AG04450 (cell line): Measurements from ENCODE around the gene SRF. TPM values are rescaled to one million over a fixed set of nuclear protein-coding genes. Genes with fewer than 3 reads are reported as not detected.

Source experiments
- CTCF ChIA-PET: fragments of 300-600, 350-600 bp; formaldehyde crosslinking; extraction: SDS; loops from one replicate; lab custom pipeline; 2022; ENCODE audit warnings: antibody characterized with exemption, inconsistent platforms; lab: Charles Lee
- POLR2A ChIA-PET: fragments of 350-600 bp; formaldehyde crosslinking; extraction: SDS; loops from one replicate; lab custom pipeline; 2021; ENCODE audit warnings: antibody characterized with exemption, inconsistent platforms; lab: Yijun Ruan, JAX
- DNase-seq: peaks from one replicate; pipeline ENCODE4 v3.0.0-alpha.2; 2011; ENCODE audit warnings: low read depth, low spot score
- H3K27ac ChIP-seq: one replicate; pipeline ENCODE4 v1.5.1; 2012; ENCODE audit warnings: low read depth, low read length, control low read depth
- H3K27me3 ChIP-seq: one replicate; pipeline ENCODE4 v1.6.0; 2012; ENCODE audit warnings: low read length; ENCODE audit not compliant: control insufficient read depth, insufficient read depth
- H3K4me3 ChIP-seq: 2 replicates; pipeline ENCODE4 v1.5.1; 2011; ENCODE audit warnings: mild to moderate bottlenecking, low read depth, low read length, control low read depth
- H3K9me3 ChIP-seq: 2 replicates; pipeline ENCODE4 v1.5.1; 2012; ENCODE audit warnings: low read length; ENCODE audit not compliant: control insufficient read depth, insufficient read depth
- CTCF ChIP-seq: IDR thresholded peaks from 2 replicates; pipeline ENCODE4 v1.5.1; 2011; ENCODE audit warnings: low read depth, low read length, control low read depth, inconsistent platforms
- polyA plus RNA-seq: library from polyadenylated mRNA; depleted of rRNA; stranded (reverse); fragments of >200 nt; gene quantifications from 2 replicates; pipeline ENCODE4 v1.2.3, GENCODE V29; 2011

SRF gene
- polyA plus RNA-seq, 1 experiment: 36.8 TPM

- TF ChIP-seq CTCF: no peak
- no peaks in the 10 kb centered on the region for H3K27me3 ChIP-seq
- POLR2A ChIA-PET: interaction anchor here (1.5 to 2.6 kb wide), 3 partner anchors 28 to 49 kb away, joined by 4 to 18 read pairs (median 10); partner anchors contain the start of gene PTK7
- H3K4me3 ChIP-seq: no peak overlapping the region
- no peaks in the 10 kb centered on the region for H3K9me3 ChIP-seq
- CTCF ChIA-PET: interaction anchor here (0.6 to 2.8 kb wide), 3 partner anchors 18 to 56 kb away, joined by 3 to 15 read pairs (median 12); no protein-coding TSS in a partner anchor
- DNase-seq: peak; percentile 52
- peak overlapping the region; percentile 70 for H3K27ac ChIP-seq
These were observed 46.0 kb upstream of the SRF start for GRCh38 chr6:43125119-43125518.

DNA sequence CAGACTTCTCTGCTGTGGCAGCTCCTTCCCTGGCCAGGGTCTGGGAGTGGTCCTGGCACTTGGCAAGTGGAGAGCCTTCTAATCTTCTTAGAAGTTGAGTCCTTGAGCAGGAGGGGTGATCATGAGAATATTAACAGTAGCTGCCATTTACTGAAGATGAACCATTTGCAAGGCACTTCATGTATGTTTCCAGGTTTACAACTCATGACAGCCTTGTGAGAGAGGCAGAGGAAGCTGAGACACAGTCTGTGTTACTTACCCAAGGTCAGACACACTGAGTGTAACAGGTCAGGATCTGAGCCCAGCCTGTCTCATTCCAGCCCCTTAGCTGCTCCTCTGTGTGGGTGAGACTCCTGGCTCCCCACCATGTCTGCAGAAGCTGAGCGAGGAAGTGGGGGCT lies 45.5 kb upstream of the SRF start:
- no peak for DNase-seq
- CTCF ChIA-PET: interaction anchor here (0.6 to 2.8 kb wide), 3 partner anchors 18 to 56 kb away, joined by 3 to 15 read pairs (median 12); no protein-coding TSS in a partner anchor
- POLR2A ChIA-PET: interaction anchor here (1.5 to 2.6 kb wide), 3 partner anchors 28 to 49 kb away, joined by 4 to 18 read pairs (median 10); partner anchors contain the start of gene PTK7

DNA sequence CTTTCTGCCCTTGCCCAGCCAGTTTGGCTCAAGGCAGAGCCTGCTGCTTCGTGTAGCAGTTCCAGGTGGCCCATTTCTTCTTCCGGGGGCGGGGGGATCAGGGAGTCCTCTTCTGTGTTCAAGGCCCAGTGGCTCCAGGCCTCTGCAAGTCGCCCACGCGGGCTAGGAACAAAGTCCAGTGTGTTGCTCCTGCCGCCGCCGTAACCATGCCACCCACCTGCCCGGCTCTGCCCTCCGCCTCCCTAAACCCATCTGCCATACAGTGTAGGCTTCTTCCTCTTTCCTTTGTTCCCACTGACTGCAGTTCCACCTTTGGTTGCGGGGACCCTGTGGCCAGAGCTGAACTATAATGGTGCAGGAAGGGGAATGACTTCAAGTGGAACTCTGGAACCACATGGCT lies 43.9 kb upstream of the SRF start:
- Histone ChIP-seq H3K27me3 (no peaks in the 10 kb centered on the region), H3K27ac (peak overlapping the region; percentile 21), H3K9me3 (no peaks in the 10 kb centered on the region), H3K4me3 (no peak overlapping the region)
- ChIA-PET POLR2A (interaction anchor here (2.3 kb wide), 1 partner anchor 50 kb away, joined by 6 read pairs; the partner anchor contains the start of gene PTK7), CTCF (no interaction called here)
- TF ChIP-seq CTCF: no peak
- DNase-seq: no peak

More for the DNA sequence above, 45.5 kb upstream of the SRF start:
- Histone ChIP-seq H3K27ac (peak overlapping the region; percentile 70), H3K27me3 (no peaks in the 10 kb centered on the region), H3K9me3 (no peaks in the 10 kb centered on the region), H3K4me3 (no peak overlapping the region)
- TF ChIP-seq CTCF: no peak

- no peaks in the 10 kb centered on the region for H3K27me3 ChIP-seq
- no peak for TF ChIP-seq CTCF
- H3K27ac ChIP-seq: no peak overlapping the region
- no peak overlapping the region for H3K4me3 ChIP-seq
- POLR2A ChIA-PET: interaction anchor here (2.3 kb wide), 1 partner anchor 51 kb away, joined by 6 read pairs; the partner anchor contains the start of gene PTK7
- CTCF ChIA-PET: no interaction called here
- DNase-seq: no peak
- no peaks in the 10 kb centered on the region for H3K9me3 ChIP-seq
These were observed 43.2 kb upstream of the SRF start for GRCh38 chr6:43127877-43128276.

DNA sequence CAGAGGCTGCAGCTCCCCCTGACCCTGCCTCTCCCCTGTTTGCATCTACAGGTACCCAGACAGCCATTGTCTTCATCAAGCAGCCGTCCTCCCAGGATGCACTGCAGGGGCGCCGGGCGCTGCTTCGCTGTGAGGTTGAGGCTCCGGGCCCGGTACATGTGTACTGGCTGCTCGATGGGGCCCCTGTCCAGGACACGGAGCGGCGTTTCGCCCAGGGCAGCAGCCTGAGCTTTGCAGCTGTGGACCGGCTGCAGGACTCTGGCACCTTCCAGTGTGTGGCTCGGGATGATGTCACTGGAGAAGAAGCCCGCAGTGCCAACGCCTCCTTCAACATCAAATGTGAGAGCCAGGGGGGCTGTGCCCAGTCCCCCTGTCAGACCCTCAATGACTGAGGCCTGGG lies 42.1 kb upstream of the SRF start:
- Histone ChIP-seq H3K27me3 (no peaks in the 10 kb centered on the region), H3K27ac (no peak overlapping the region), H3K4me3 (no peak overlapping the region), H3K9me3 (no peaks in the 10 kb centered on the region)
- CTCF ChIA-PET: interaction anchor here (0.5 to 2.3 kb wide), 6 partner anchors 14 to 244 kb away, joined by 3 to 11 read pairs (median 4); partner anchors contain the start of gene MRPL2
- no peak for TF ChIP-seq CTCF
- no peak for DNase-seq
- POLR2A ChIA-PET: interaction anchor here (0.6 to 2.3 kb wide), 4 partner anchors 8 to 52 kb away, joined by 3 to 12 read pairs (median 5); partner anchors contain the start of gene PTK7
